ENCODE data around the gene SMIM33.
"Not testable (repeated sequence)": the region's sequence is repeated elsewhere in the genome, so short reads cannot be mapped to it uniquely, and the experiment has no call there.

Gene SMIM33

DNA sequence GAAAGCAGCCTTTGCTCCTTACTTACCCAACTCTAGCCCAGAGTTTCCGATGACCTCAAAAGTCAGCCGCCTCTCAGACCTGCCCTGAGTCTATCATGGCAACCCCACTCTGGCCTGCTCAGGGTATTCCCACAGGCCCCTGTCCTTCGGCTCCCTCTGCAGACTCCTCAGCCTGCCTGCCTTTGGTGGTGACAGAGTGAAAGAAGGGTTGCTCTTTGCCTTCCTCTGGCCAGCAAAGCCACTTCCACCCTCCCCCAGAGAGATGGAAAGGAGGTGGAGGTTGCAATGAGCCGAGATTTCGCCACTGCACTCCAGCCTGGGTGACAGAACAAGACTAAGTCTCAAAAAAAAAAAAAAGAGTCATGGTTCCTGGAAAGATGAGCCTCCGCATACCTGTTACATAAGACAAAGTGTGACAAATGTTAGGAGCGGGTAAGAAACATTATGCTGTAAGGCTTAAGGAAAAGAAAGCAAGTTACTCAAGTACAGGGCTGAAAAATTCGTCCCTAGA, 2.3 kb upstream of the SMIM33 start:
- no peak for DNase-seq
- Histone ChIP-seq H3K4me3 (ENCODE audit: insufficient read depth, low read depth, low read length, poor library complexity, severe bottlenecking) (no peak overlapping the region), H3K4me1 (ENCODE audit: control insufficient read depth, insufficient read depth, low read length, poor library complexity, severe bottlenecking) (peaks cover 45% of the 10 kb centered on the region), H3K27me3 (replicated peaks; ENCODE audit: control insufficient read depth, insufficient read depth, low read length, poor library complexity, severe bottlenecking) (no peaks in the 10 kb centered on the region), H3K36me3 (ENCODE audit: control insufficient read depth, insufficient read depth, low read length) (no peaks in the 10 kb centered on the region), H3K9me3 (ENCODE audit: control insufficient read depth, low read length) (no peaks in the 10 kb centered on the region), H3K27ac (ENCODE audit: insufficient read depth, low read length, poor library complexity, severe bottlenecking) (no peak overlapping the region)

DNA sequence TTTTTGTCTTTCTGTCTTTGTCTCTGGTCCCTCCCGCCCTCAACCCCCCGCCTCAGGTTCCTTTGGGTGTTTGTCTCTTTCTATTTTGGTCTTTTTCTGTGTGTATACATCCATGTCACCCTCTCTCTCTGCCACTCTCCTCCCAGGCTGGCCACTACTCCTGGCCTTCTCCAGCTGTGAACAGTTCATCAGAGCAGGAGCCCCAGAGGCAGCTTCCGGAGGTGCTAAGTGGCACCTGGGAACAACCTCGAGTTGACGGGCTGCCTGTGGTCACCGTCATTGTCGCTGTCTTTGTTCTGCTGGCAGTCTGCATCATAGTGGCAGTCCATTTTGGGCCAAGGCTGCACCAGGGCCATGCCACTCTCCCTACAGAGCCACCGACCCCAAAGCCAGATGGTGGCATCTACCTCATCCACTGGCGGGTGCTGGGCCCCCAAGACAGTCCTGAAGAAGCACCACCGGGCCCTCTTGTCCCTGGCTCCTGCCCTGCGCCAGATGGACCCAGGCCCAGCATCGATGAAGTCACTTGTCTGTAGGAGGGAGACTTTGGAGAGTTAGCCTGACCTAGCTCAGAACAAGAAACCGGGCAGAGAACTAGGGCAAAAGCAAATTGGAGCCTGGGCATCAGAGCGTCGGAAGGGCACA, 1.7 kb downstream of the SMIM33 start:
- H3K4me3 ChIP-seq (ENCODE audit: insufficient read depth, low read depth, low read length, poor library complexity, severe bottlenecking): no peak overlapping the region
- peaks cover 11% of the 10 kb centered on the region for H3K36me3 ChIP-seq (ENCODE audit: control insufficient read depth, insufficient read depth, low read length)
- H3K9me3 ChIP-seq (ENCODE audit: control insufficient read depth, low read length): no peaks in the 10 kb centered on the region
- peak overlapping the region; percentile 68 for H3K27ac ChIP-seq (ENCODE audit: insufficient read depth, low read length, poor library complexity, severe bottlenecking)
- no peak for DNase-seq
- H3K27me3 ChIP-seq (replicated peaks; ENCODE audit: control insufficient read depth, insufficient read depth, low read length, poor library complexity, severe bottlenecking): no peaks in the 10 kb centered on the region
- H3K4me1 ChIP-seq (ENCODE audit: control insufficient read depth, insufficient read depth, low read length, poor library complexity, severe bottlenecking): peaks cover 68% of the 10 kb centered on the region

DNA sequence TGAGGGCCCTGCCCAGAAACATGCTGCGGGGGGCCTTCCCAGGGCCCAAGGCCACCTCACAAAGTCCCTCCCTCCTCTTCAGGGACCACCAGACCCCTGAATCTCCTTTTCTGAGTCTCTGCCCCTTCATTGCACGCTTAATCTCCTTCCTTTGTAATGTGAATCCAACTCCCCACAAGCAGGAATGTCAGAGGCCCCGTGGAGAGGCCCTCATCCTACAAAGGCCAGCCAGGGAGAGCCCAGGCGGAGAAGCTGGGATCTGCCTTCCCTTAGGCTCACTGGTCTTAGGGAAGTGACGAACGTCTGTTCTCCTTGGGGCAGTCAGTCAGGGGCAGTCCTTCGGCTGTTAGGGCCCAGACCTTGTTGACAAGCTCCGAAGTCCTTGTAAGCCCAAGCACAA, 2.3 kb downstream of the SMIM33 start:
- peaks cover 17% of the 10 kb centered on the region for H3K36me3 ChIP-seq (ENCODE audit: control insufficient read depth, insufficient read depth, low read length)
- no peaks in the 10 kb centered on the region for H3K9me3 ChIP-seq (ENCODE audit: control insufficient read depth, low read length)
- peaks cover 68% of the 10 kb centered on the region for H3K4me1 ChIP-seq (ENCODE audit: control insufficient read depth, insufficient read depth, low read length, poor library complexity, severe bottlenecking)
- no peaks in the 10 kb centered on the region for H3K27me3 ChIP-seq (replicated peaks; ENCODE audit: control insufficient read depth, insufficient read depth, low read length, poor library complexity, severe bottlenecking)
- peak overlapping the region; percentile 68 for H3K27ac ChIP-seq (ENCODE audit: insufficient read depth, low read length, poor library complexity, severe bottlenecking)
- no peak for DNase-seq
- H3K4me3 ChIP-seq (ENCODE audit: insufficient read depth, low read depth, low read length, poor library complexity, severe bottlenecking): no peak overlapping the region

DNA sequence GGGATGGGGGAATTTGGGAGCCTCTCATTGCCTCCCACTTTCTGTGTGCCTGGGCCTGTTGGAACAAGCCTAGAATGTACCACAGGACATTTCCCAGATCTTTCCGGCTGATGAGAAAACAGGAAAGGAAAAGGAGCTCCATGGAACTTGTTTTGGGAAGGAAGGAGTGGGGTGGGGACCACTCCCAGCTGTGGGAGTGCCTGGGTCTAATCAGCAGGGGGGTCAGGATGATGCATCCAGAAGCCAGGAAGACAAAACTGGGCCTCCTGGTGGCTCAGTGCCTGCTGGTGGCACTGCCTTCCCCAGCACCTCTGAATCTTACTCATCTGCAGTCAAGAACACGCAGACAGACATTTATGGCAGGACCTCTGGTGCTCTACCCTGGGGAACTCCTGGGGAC, 2.8 kb downstream of the SMIM33 start:
- Histone ChIP-seq H3K9me3 (ENCODE audit: control insufficient read depth, low read length) (no peaks in the 10 kb centered on the region), H3K27ac (ENCODE audit: insufficient read depth, low read length, poor library complexity, severe bottlenecking) (peak overlapping the region; percentile 34), H3K27me3 (replicated peaks; ENCODE audit: control insufficient read depth, insufficient read depth, low read length, poor library complexity, severe bottlenecking) (no peaks in the 10 kb centered on the region), H3K4me1 (ENCODE audit: control insufficient read depth, insufficient read depth, low read length, poor library complexity, severe bottlenecking) (peaks cover 64% of the 10 kb centered on the region), H3K4me3 (ENCODE audit: insufficient read depth, low read depth, low read length, poor library complexity, severe bottlenecking) (no peak overlapping the region), H3K36me3 (ENCODE audit: control insufficient read depth, insufficient read depth, low read length) (peaks cover 22% of the 10 kb centered on the region)
- DNase-seq: no peak

DNA sequence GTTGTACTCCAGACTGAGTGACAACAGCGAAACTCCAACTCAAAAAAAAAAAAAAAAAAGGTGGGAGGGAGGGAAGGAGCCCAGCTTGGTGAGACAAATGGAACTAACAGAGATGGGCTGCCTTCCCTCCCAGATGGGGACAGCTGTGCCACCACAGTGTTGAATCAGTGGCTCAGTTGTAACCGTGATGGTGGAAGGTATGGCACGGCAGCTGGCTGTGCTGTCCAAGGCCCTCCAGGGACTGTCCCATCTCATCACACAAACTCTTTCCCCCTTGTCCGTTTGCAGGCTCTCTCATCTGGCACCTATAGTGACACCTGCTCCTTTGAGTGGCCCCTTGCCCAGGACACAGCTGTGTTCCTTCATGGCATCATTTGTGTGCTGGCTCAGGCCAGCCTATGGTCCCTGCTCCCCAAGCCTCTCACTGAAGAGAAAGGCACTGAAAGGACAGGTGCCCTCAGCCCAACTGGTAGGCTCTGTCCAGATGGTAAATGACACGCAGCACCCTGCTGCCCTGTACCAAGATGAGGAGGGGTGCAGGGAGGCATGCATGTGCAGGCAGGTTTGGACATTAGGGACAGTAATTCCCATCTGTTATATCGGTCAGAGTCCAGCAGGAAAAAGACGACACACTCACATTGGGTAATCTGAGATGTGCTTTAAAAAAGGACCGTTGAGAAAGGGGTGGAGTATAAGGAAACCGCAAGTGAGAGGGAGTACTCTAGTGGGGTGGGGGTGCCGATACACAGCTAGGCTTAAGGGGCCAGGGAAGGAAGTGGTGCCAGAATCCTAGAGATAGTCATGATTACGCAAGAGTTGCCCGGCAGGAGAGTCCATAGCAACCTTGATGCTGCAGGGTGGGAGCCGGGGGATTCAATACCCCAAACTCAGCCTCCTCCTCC, 4.3 kb downstream of the SMIM33 start:
- peaks cover 62% of the 10 kb centered on the region for H3K4me1 ChIP-seq (ENCODE audit: control insufficient read depth, insufficient read depth, low read length, poor library complexity, severe bottlenecking)
- no peaks in the 10 kb centered on the region for H3K27me3 ChIP-seq (replicated peaks; ENCODE audit: control insufficient read depth, insufficient read depth, low read length, poor library complexity, severe bottlenecking)
- H3K4me3 ChIP-seq (ENCODE audit: insufficient read depth, low read depth, low read length, poor library complexity, severe bottlenecking): no peak overlapping the region
- H3K27ac ChIP-seq (ENCODE audit: insufficient read depth, low read length, poor library complexity, severe bottlenecking): peak overlapping the region; percentile 47
- H3K36me3 ChIP-seq (ENCODE audit: control insufficient read depth, insufficient read depth, low read length): peaks cover 27% of the 10 kb centered on the region
- no peak for DNase-seq
- no peaks in the 10 kb centered on the region for H3K9me3 ChIP-seq (ENCODE audit: control insufficient read depth, low read length)

DNA sequence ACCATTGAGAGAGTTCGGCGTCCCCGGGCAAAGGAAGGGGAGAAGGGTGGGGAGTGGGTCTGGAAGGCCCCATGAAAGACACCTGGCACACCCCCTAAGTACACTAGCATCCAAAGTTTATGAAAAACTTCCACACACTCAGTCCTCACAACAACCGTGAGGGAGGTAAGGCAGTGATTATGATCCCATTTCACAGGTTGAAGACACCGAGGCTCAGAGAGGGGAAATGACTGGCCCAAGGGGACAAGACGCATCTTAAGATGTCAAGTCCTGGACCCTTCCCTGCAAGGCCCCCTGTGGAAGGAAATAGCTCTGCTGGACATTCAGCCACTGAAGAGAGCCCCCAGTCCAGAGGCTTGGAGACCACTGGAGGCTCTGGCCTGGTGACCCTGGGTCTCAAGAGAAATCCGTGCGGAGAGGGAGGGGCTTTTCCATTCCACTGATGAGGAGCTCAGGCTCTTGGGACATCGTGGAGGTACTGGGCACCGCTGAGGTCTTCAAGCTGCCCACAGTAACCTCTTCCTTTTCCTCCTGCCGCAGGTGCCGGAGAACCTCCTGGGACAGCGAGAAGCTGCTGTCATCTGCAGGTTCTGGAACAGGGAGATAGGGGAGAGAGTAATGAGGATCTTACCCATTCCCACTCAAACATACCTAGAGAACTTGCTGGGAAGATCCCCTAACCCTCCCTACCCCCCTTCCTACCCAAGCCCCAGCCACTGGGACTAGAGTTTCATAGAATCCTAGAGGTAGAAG, 5.2 kb downstream of the SMIM33 start:
- DNase-seq: no peak
- no peak overlapping the region for H3K4me3 ChIP-seq (ENCODE audit: insufficient read depth, low read depth, low read length, poor library complexity, severe bottlenecking)
- no peaks in the 10 kb centered on the region for H3K9me3 ChIP-seq (ENCODE audit: control insufficient read depth, low read length)
- H3K27ac ChIP-seq (ENCODE audit: insufficient read depth, low read length, poor library complexity, severe bottlenecking): peak overlapping the region; percentile 47
- H3K27me3 ChIP-seq (replicated peaks; ENCODE audit: control insufficient read depth, insufficient read depth, low read length, poor library complexity, severe bottlenecking): no peaks in the 10 kb centered on the region
- H3K36me3 ChIP-seq (ENCODE audit: control insufficient read depth, insufficient read depth, low read length): peaks cover 27% of the 10 kb centered on the region
- H3K4me1 ChIP-seq (ENCODE audit: control insufficient read depth, insufficient read depth, low read length, poor library complexity, severe bottlenecking): peaks cover 63% of the 10 kb centered on the region

DNA sequence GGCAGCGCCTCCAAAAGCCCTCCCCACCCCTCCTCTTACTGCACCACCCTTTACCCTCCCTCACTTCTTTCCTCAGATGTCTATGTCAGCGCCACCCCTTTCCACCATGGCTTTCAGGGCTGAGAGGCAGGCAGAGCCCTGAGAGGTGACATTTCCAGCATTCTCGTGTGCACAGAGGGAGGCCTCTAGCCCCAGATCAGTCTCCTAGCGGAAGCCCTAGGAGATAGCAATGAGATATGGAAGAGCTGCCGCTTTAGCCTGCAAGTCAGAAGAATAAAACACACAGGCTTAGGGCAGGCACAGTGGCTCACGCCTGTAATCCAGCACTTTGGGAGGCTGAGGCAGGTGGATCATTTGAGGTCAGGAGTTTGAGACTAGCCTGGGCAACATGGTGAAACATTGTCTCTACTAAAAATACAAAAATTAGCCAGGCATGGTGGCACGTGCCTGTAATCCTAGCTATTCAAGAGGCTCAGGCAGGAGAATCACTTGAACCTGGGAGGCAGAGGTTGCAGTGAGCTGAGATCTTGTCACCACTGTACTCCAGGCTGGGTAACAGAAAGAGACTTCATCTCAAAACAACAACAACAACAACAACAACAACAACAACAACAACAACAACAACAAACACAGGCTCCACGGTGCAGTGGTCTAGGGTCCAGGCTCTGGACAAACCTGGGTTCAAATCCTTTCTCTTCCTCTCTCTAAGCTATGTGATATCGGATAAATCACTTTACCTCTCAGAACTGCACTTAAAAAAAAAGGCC, 8.0 kb downstream of the SMIM33 start:
- peaks cover 27% of the 10 kb centered on the region for H3K36me3 ChIP-seq (ENCODE audit: control insufficient read depth, insufficient read depth, low read length)
- H3K4me1 ChIP-seq (ENCODE audit: control insufficient read depth, insufficient read depth, low read length, poor library complexity, severe bottlenecking): peaks cover 50% of the 10 kb centered on the region
- not testable (repeated sequence) for H3K27ac ChIP-seq (ENCODE audit: insufficient read depth, low read length, poor library complexity, severe bottlenecking); DNase-seq; H3K27me3 ChIP-seq (replicated peaks; ENCODE audit: control insufficient read depth, insufficient read depth, low read length, poor library complexity, severe bottlenecking); H3K4me3 ChIP-seq (ENCODE audit: insufficient read depth, low read depth, low read length, poor library complexity, severe bottlenecking); H3K9me3 ChIP-seq (ENCODE audit: control insufficient read depth, low read length)

DNA sequence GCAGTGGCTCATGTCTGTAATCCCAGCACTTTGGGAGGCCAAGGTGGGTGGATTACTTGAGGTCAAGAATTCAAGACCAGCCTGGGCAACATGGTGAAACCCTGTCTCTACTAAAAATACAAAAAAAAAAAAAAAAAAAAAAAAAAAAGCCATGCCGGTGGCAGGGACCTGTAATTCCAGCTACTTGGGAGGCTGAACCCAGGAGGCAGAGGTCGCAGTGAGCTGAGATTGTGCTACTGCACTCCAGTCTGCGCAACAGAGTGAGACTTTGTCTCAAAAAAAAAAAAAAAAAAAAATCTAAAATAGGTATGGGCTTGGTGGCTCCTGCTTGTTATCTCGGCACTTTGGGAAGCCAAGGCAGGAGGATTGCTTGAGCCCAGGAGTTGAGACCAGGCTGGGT, 8.9 kb downstream of the SMIM33 start:
- H3K4me3 ChIP-seq (ENCODE audit: insufficient read depth, low read depth, low read length, poor library complexity, severe bottlenecking); H3K9me3 ChIP-seq (ENCODE audit: control insufficient read depth, low read length); DNase-seq; H3K27me3 ChIP-seq (replicated peaks; ENCODE audit: control insufficient read depth, insufficient read depth, low read length, poor library complexity, severe bottlenecking): not testable (repeated sequence)
- Histone ChIP-seq H3K4me1 (ENCODE audit: control insufficient read depth, insufficient read depth, low read length, poor library complexity, severe bottlenecking) (peaks cover 44% of the 10 kb centered on the region), H3K36me3 (ENCODE audit: control insufficient read depth, insufficient read depth, low read length) (peaks cover 27% of the 10 kb centered on the region), H3K27ac (ENCODE audit: insufficient read depth, low read length, poor library complexity, severe bottlenecking) (peak overlapping the region; percentile 4)

DNA sequence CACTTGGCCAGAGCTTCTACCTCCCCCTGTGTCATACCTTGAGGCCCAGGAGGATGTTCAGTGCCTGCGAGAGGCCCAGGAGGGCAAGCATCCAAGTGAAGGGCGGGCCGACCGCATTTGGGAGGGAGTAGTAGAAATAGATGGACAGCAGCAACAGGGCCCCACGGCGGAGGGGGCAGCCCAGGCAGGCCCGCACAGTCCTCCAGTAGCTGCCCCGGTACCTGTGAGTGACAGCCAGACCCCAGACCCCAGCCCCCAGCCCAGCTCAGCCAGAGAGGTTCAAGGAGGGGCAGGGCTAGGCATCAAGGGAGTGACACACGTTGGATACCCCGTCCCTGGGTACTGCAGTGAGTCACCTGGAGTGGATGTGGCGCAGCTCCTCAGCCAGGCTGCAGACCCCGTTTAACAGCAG, 10.3 kb downstream of the SMIM33 start:
- Histone ChIP-seq H3K27ac (ENCODE audit: insufficient read depth, low read length, poor library complexity, severe bottlenecking) (peak overlapping the region; percentile 84), H3K27me3 (replicated peaks; ENCODE audit: control insufficient read depth, insufficient read depth, low read length, poor library complexity, severe bottlenecking) (no peaks in the 10 kb centered on the region), H3K36me3 (ENCODE audit: control insufficient read depth, insufficient read depth, low read length) (peaks cover 25% of the 10 kb centered on the region), H3K4me1 (ENCODE audit: control insufficient read depth, insufficient read depth, low read length, poor library complexity, severe bottlenecking) (peaks cover 33% of the 10 kb centered on the region), H3K9me3 (ENCODE audit: control insufficient read depth, low read length) (no peaks in the 10 kb centered on the region), H3K4me3 (ENCODE audit: insufficient read depth, low read depth, low read length, poor library complexity, severe bottlenecking) (peak overlapping the region; percentile 58)
- peak in 1 of 3 donors; percentile 41 for DNase-seq
